Neural cell (in vitro differentiated cells): Measurements from ENCODE around the gene CETP. TPM values are rescaled to one million over a fixed set of nuclear protein-coding genes. Genes with fewer than 3 reads are reported as not detected.

Experiments
- H2AFZ ChIP-seq: fragments of 200-600, 300-800 bp; sonication (generic), shearing (Covaris generic); 2 replicates; pipeline ENCODE4 v1.6.0; 2014; ENCODE audit warnings: low read depth, mild to moderate bottlenecking, antibody characterized with exemption, low read length, moderate library complexity
- H3F3A ChIP-seq: fragments of 200-600 bp; shearing (Covaris generic); 2 replicates; pipeline ENCODE4 v1.6.1; 2016; ENCODE audit warnings: mild to moderate bottlenecking, moderate library complexity, mixed read lengths, antibody characterized with exemption, low read length; ENCODE audit not compliant: insufficient read depth, poor library complexity, severe bottlenecking
- H3K27ac ChIP-seq: fragments of 200-600, 300-800 bp; sonication (generic), shearing (Covaris generic); 2 replicates; pipeline ENCODE4 v1.5.1; 2014; ENCODE audit warnings: mild to moderate bottlenecking, low read length, moderate library complexity
- H3K27me3 ChIP-seq: fragments of 300-800, 200-600 bp; sonication (generic), shearing (Covaris generic); 2 replicates; pipeline ENCODE4 v1.6.0; 2014; ENCODE audit warnings: mild to moderate bottlenecking, low read depth, low read length, moderate library complexity; ENCODE audit not compliant: insufficient read depth
- H3K36me3 ChIP-seq: fragments of 300-800, 200-600 bp; sonication (generic), shearing (Covaris generic); 2 replicates; pipeline ENCODE4 v1.5.1; 2014; ENCODE audit warnings: mild to moderate bottlenecking, antibody characterized with exemption, low read length, moderate library complexity; ENCODE audit not compliant: insufficient read depth
- H3K4me2 ChIP-seq: fragments of 300-800, 200-600 bp; sonication (generic), shearing (Covaris generic); 2 replicates; pipeline ENCODE4 v1.6.0; 2014; ENCODE audit warnings: mild to moderate bottlenecking, low read length
- H3K4me3 ChIP-seq: fragments of 300-800, 200-600 bp; sonication (generic), shearing (Covaris generic); 2 replicates; pipeline ENCODE4 v1.5.1; 2014; ENCODE audit warnings: mild to moderate bottlenecking, low read length, moderate library complexity
- H3K79me2 ChIP-seq: fragments of 200-600 bp; shearing (Covaris generic); replicated peaks from 2 replicates; pipeline ENCODE4 v1.6.0; 2014; ENCODE audit warnings: mild to moderate bottlenecking, low read length, moderate library complexity; ENCODE audit not compliant: insufficient read depth
- H3K9ac ChIP-seq: fragments of 300-800, 200-600 bp; sonication (generic), shearing (Covaris generic); 2 replicates; pipeline ENCODE4 v1.6.1; 2016; ENCODE audit warnings: mild to moderate bottlenecking, low read length, mixed read lengths
- H3K9me2 ChIP-seq: fragments of 200-600 bp; shearing (Covaris generic); 2 replicates; pipeline ENCODE4 v1.6.1; 2016; ENCODE audit warnings: mild to moderate bottlenecking, low read length, mixed read lengths; ENCODE audit not compliant: insufficient read depth
- H3K9me3 ChIP-seq: fragments of 200-600, 300-800 bp; sonication (generic), shearing (Covaris generic); 2 replicates; pipeline ENCODE4 v1.6.1; 2016; ENCODE audit warnings: mild to moderate bottlenecking, mixed run types, low read length, moderate library complexity, mixed read lengths
- H4K20me1 ChIP-seq: fragments of 200-600 bp; shearing (Covaris generic); 2 replicates; pipeline ENCODE4 v1.6.1; 2016; ENCODE audit warnings: mild to moderate bottlenecking, mixed run types; ENCODE audit not compliant: insufficient read depth
- CTCF ChIP-seq: fragments of 450-650 bp; IDR thresholded peaks from 2 replicates; pipeline ENCODE4 v1.5.1; 2014; ENCODE audit warnings: antibody characterized with exemption, mild to moderate bottlenecking, moderate library complexity; ENCODE audit not compliant: poor library complexity, severe bottlenecking
- EP300 ChIP-seq: fragments of 450-650 bp; conservative IDR thresholded peaks from 2 replicates; pipeline ENCODE4 v1.6.1; 2014; ENCODE audit warnings: antibody characterized with exemption, mild to moderate bottlenecking, moderate library complexity; ENCODE audit not compliant: poor library complexity, severe bottlenecking
- EZH2 ChIP-seq: fragments of 200-600, 300-800 bp; shearing (Covaris generic), sonication (generic); IDR thresholded peaks from 2 replicates; pipeline ENCODE4 v1.6.1; 2014; ENCODE audit warnings: antibody characterized with exemption, low read length, borderline replicate concordance, mild to moderate bottlenecking; ENCODE audit not compliant: insufficient read depth, poor library complexity, severe bottlenecking
- MXI1 ChIP-seq: fragments of 450-650 bp; conservative IDR thresholded peaks from 2 replicates; pipeline ENCODE4 v1.6.1; 2014; ENCODE audit warnings: antibody characterized with exemption, mild to moderate bottlenecking; ENCODE audit not compliant: poor library complexity, severe bottlenecking
- POLR2AphosphoS5 ChIP-seq: IDR thresholded peaks from 2 replicates; pipeline ENCODE4 v1.6.1; 2012
- RAD21 ChIP-seq: fragments of 450-650 bp; conservative IDR thresholded peaks from 2 replicates; pipeline ENCODE4 v1.6.1; 2014; ENCODE audit warnings: antibody characterized with exemption, mild to moderate bottlenecking, moderate library complexity
- REST ChIP-seq: IDR thresholded peaks from 2 replicates; pipeline ENCODE4 v1.6.1; 2012; ENCODE audit warnings: borderline replicate concordance
- SMC3 ChIP-seq: fragments of 450-650 bp; conservative IDR thresholded peaks from 2 replicates; pipeline ENCODE4 v1.6.1; 2014; ENCODE audit warnings: antibody characterized with exemption, mild to moderate bottlenecking, moderate library complexity; ENCODE audit not compliant: poor library complexity
- TAF1 ChIP-seq: IDR thresholded peaks from 2 replicates; pipeline ENCODE4 v1.6.1; 2012; ENCODE audit warnings: low read depth
- polyA plus RNA-seq: library from polyadenylated mRNA; depleted of rRNA; stranded (reverse); fragments of >200 nt; gene quantifications from 2 replicates; pipeline ENCODE4 v1.2.3, GENCODE V29; 2014

Gene CETP
- polyA plus RNA-seq, 1 donor from 2014 or later: not detected

GRCh38 chr16:57003439-57004386 lies 42.0 kb downstream of the CETP start:
- H3K36me3 ChIP-seq: no peaks in the 10 kb centered on the region
- no peaks in the 10 kb centered on the region for H4K20me1 ChIP-seq
- TF ChIP-seq REST: no peak
- no peak for TF ChIP-seq RAD21
- no peak for TF ChIP-seq POLR2AphosphoS5
- TF ChIP-seq CTCF: no peak
- TF ChIP-seq MXI1: no peak
- no peak for TF ChIP-seq EP300
- TF ChIP-seq EZH2: no peak
- no peak for TF ChIP-seq SMC3
- TF ChIP-seq TAF1: no peak
- H3F3A ChIP-seq: no peaks in the 10 kb centered on the region
- no peak overlapping the region for H3K4me3 ChIP-seq
- no peaks in the 10 kb centered on the region for H3K9me2 ChIP-seq
- no peak overlapping the region for H2AFZ ChIP-seq
- no peaks in the 10 kb centered on the region for H3K79me2 ChIP-seq
- H3K9ac ChIP-seq: no peak overlapping the region
- H3K27ac ChIP-seq: no peak overlapping the region
- no peaks in the 10 kb centered on the region for H3K27me3 ChIP-seq
- H3K9me3 ChIP-seq: no peaks in the 10 kb centered on the region
- H3K4me2 ChIP-seq: no peak overlapping the region

GRCh38 chr16:57004387-57005250 lies 42.9 kb downstream of the CETP start:
- H3K4me2 ChIP-seq: no peak overlapping the region
- TF ChIP-seq EZH2 (no peak), MXI1 (no peak), REST (no peak), CTCF (no peak), EP300 (no peak), TAF1 (no peak), RAD21 (no peak), SMC3 (no peak), POLR2AphosphoS5 (no peak)
- no peaks in the 10 kb centered on the region for H3K27me3 ChIP-seq
- H3K9me2 ChIP-seq: no peaks in the 10 kb centered on the region
- no peaks in the 10 kb centered on the region for H3K9me3 ChIP-seq
- H3K79me2 ChIP-seq: no peaks in the 10 kb centered on the region
- no peak overlapping the region for H2AFZ ChIP-seq
- no peak overlapping the region for H3K27ac ChIP-seq
- no peaks in the 10 kb centered on the region for H3F3A ChIP-seq
- no peaks in the 10 kb centered on the region for H3K36me3 ChIP-seq
- no peaks in the 10 kb centered on the region for H4K20me1 ChIP-seq
- no peak overlapping the region for H3K4me3 ChIP-seq
- no peak overlapping the region for H3K9ac ChIP-seq
